GM23248 (cell line): ENCODE measurements around the gene SAMD8. TPM values are rescaled to one million over a fixed set of nuclear protein-coding genes. Genes with fewer than 3 reads are reported as not detected.
A peak's percentile ranks its signal among the peaks of the same experiment; 100 is the strongest.
"Not testable (repeated sequence)": the region's sequence is repeated elsewhere in the genome, so short reads cannot be mapped to it uniquely, and the experiment has no call there.

ENCODE experiments used
- DNase-seq: peaks from one replicate; pipeline ENCODE4 v3.0.0-alpha.2; 2015
- H2AFZ ChIP-seq: fragments of 200-600 bp; sonication (generic); 2 replicates; pipeline ENCODE4 v1.6.1; 2016; ENCODE audit warnings: antibody characterized with exemption
- H3F3A ChIP-seq: fragments of 200-600 bp; sonication (generic); 2 replicates; pipeline ENCODE4 v1.6.1; 2016; ENCODE audit warnings: mild to moderate bottlenecking, antibody characterized with exemption, mixed run types; ENCODE audit not compliant: insufficient read depth
- H3K27ac ChIP-seq: fragments of 200-600 bp; sonication (generic); 2 replicates; pipeline ENCODE4 v1.5.1; 2016; ENCODE audit warnings: mild to moderate bottlenecking
- H3K27me3 ChIP-seq: fragments of 200-600 bp; sonication (generic); replicated peaks from 2 replicates; pipeline ENCODE4 v1.6.1; 2016; ENCODE audit warnings: mild to moderate bottlenecking; ENCODE audit not compliant: insufficient read depth
- H3K36me3 ChIP-seq: fragments of 200-600 bp; sonication (generic); 2 replicates; pipeline ENCODE4 v1.6.1; 2016; ENCODE audit warnings: low read depth, mild to moderate bottlenecking
- H3K4me1 ChIP-seq: fragments of 200-600 bp; sonication (generic); 2 replicates; pipeline ENCODE4 v1.6.1; 2016; ENCODE audit warnings: mild to moderate bottlenecking; ENCODE audit not compliant: insufficient read depth
- H3K4me2 ChIP-seq: fragments of 200-600 bp; sonication (generic); one replicate; pipeline ENCODE4 v1.6.1; 2016; ENCODE audit warnings: mild to moderate bottlenecking; ENCODE audit not compliant: unreplicated experiment
- H3K4me3 ChIP-seq: fragments of 200-600 bp; sonication (generic); 2 replicates; pipeline ENCODE4 v1.5.1; 2016; ENCODE audit warnings: mild to moderate bottlenecking
- H3K79me2 ChIP-seq: fragments of 200-600 bp; sonication (generic); 2 replicates; pipeline ENCODE4 v1.6.1; 2016; ENCODE audit warnings: mild to moderate bottlenecking; ENCODE audit not compliant: insufficient read depth
- H3K9ac ChIP-seq: fragments of 200-600 bp; sonication (generic); 2 replicates; pipeline ENCODE4 v1.6.1; 2016; ENCODE audit warnings: mild to moderate bottlenecking
- H3K9me2 ChIP-seq: fragments of 200-600 bp; sonication (generic); 2 replicates; pipeline ENCODE4 v1.6.1; 2016; ENCODE audit warnings: mixed run types, mild to moderate bottlenecking, moderate library complexity; ENCODE audit not compliant: insufficient read depth
- H3K9me3 ChIP-seq: fragments of 200-600 bp; sonication (generic); one replicate; pipeline ENCODE4 v1.6.1; 2017; ENCODE audit warnings: low read depth
- H4K20me1 ChIP-seq: fragments of 200-600 bp; sonication (generic); 2 replicates; pipeline ENCODE4 v1.6.0; 2016; ENCODE audit not compliant: insufficient read depth
- EZH2 ChIP-seq: fragments of 200-600 bp; sonication (generic); IDR thresholded peaks from 2 replicates; pipeline ENCODE4 v1.6.1; 2018; ENCODE audit warnings: antibody characterized with exemption, mild to moderate bottlenecking; ENCODE audit not compliant: insufficient read depth, poor library complexity, severe bottlenecking
- EZH2phosphoT487 ChIP-seq: fragments of 200-600 bp; sonication (generic); IDR thresholded peaks from 2 replicates; pipeline ENCODE4 v1.6.1; 2018; ENCODE audit warnings: antibody characterized with exemption, moderate library complexity, mild to moderate bottlenecking, low read depth; ENCODE audit not compliant: insufficient read depth
- WGBS, 2 experiments: methylation state at CpG; one replicate each; pipeline ENCODE4 v1.1.6; 2015 to 2017; ENCODE audit warnings: low lambda C conversion rate in 2 of 2, low coverage in 1 of 2; ENCODE audit errors: missing lambda C conversion rate in 2 of 2; 5-methylcytosine and 5-hydroxymethylcytosine counted together
- in situ Hi-C: fragments of 300-500 bp; cut with MboI; formaldehyde crosslinking; loops from 2 replicates; pipeline ENCODE4 v1.15.0; 2020
- polyA plus RNA-seq: library from polyadenylated mRNA; unstranded; fragments of >200 nt; fragmentation: Nextera tagmentation; extraction: Ambion mirVana; gene quantifications from 2 replicates; pipeline ENCODE4 v1.2.1, GENCODE V29; 2016
- total RNA-seq: library from RNA; depleted of rRNA; stranded (reverse); fragments of >200 nt; shearing (Covaris generic); gene quantifications from 2 replicates; pipeline ENCODE4 v1.2.3, GENCODE V29; 2014

Gene SAMD8
- total and polyA plus RNA-seq, 2 experiments from 2014 or later, result 16.9 to 30.5 TPM

GRCh38 chr10:75189266-75190096 lies 78.0 kb downstream of the SAMD8 start:
- in situ Hi-C loops, result loop anchor here (5.0 kb wide), 1 partner anchor 43 kb away; no protein-coding TSS in a partner anchor
- H3K27ac ChIP-seq, result no peak overlapping the region
- H3K79me2 ChIP-seq, result 0 out of 2 replicates have a peak, but pooled peaks cover 4% of the 10 kb centered on the region
- no peak overlapping the region for H3K4me3 ChIP-seq
- no peak overlapping the region for H2AFZ ChIP-seq
- H3K9ac ChIP-seq, result no peak overlapping the region
- DNase-seq, result no peak
- H3K9me3 ChIP-seq, result no peaks in the 10 kb centered on the region
- TF ChIP-seq EZH2, result no peak
- no peak for TF ChIP-seq EZH2phosphoT487
- H3K9me2 ChIP-seq, result no peaks in the 10 kb centered on the region
- H4K20me1 ChIP-seq, result no peaks in the 10 kb centered on the region
- H3F3A ChIP-seq, result peaks cover 20% of the 10 kb centered on the region; the same call in 1 of the 2 replicates
- H3K4me1 ChIP-seq, result peaks cover 16% of the 10 kb centered on the region
- H3K27me3 ChIP-seq, result no peaks in the 10 kb centered on the region
- H3K4me2 ChIP-seq, result no peak overlapping the region
- H3K36me3 ChIP-seq, result no peaks in the 10 kb centered on the region
- WGBS, 2 experiments, result 93 to 95% methylated on average over 11 to 12 of the region's 12 CpGs

- H3K4me1 ChIP-seq, result peaks cover 29% of the 10 kb centered on the region
- H3K27me3 ChIP-seq, result no peaks in the 10 kb centered on the region
- no peaks in the 10 kb centered on the region for H4K20me1 ChIP-seq
- H3K27ac ChIP-seq, result peak overlapping the region; percentile 78
- 23 to 25% methylated on average over 10 of the region's 10 CpGs for WGBS, 2 experiments
- H3K9me3 ChIP-seq, result no peaks in the 10 kb centered on the region
- peak overlapping the region; percentile 25 for H3K4me3 ChIP-seq
- H3F3A ChIP-seq, result peaks cover 25% of the 10 kb centered on the region; the same call in 1 of the 2 replicates
- peak overlapping the region; percentile 61 for H3K9ac ChIP-seq
- TF ChIP-seq EZH2, result no peak
- no peak for TF ChIP-seq EZH2phosphoT487
- peak; percentile 95 for DNase-seq
- 0 out of 2 replicates have a peak, but pooled peaks cover 4% of the 10 kb centered on the region for H3K79me2 ChIP-seq
- H3K9me2 ChIP-seq, result no peaks in the 10 kb centered on the region
- in situ Hi-C loops, result no loop called here
- H3K4me2 ChIP-seq, result peak overlapping the region; percentile 58
- peak overlapping the region; percentile 20; the same call in 1 of the 2 replicates for H2AFZ ChIP-seq
- H3K36me3 ChIP-seq, result no peaks in the 10 kb centered on the region
These were observed 80.5 kb downstream of the SAMD8 start for GRCh38 chr10:75191821-75192568.

- H4K20me1 ChIP-seq, DNase-seq, H3K9me3 ChIP-seq, H3K9ac ChIP-seq, H3K4me3 ChIP-seq, H3K4me2 ChIP-seq, in situ Hi-C loops, H3K27me3 ChIP-seq, H3K36me3 ChIP-seq, H3K79me2 ChIP-seq, H3K9me2 ChIP-seq, H2AFZ ChIP-seq: not testable (repeated sequence)
- peaks cover 21% of the 10 kb centered on the region; the same call in 1 of the 2 replicates for H3F3A ChIP-seq
- WGBS, 2 experiments, result 96 to 98% methylated on average over 4 of the region's 4 CpGs
- H3K4me1 ChIP-seq, result peaks cover 29% of the 10 kb centered on the region
- peak overlapping the region; percentile 36 for H3K27ac ChIP-seq
These were observed 83.2 kb downstream of the SAMD8 start for GRCh38 chr10:75194625-75195024.

- Histone ChIP-seq H3K9me2 (no peaks in the 10 kb centered on the region), H3K27me3 (no peaks in the 10 kb centered on the region), H3K9me3 (no peaks in the 10 kb centered on the region), H3K4me3 (no peak overlapping the region), H3K36me3 (no peaks in the 10 kb centered on the region), H2AFZ (no peak overlapping the region), H3F3A (peaks cover 21% of the 10 kb centered on the region; the same call in 1 of the 2 replicates), H3K27ac (peak overlapping the region; percentile 36), H3K4me2 (peak overlapping the region; percentile 28), H3K9ac (no peak overlapping the region), H3K79me2 (0 out of 2 replicates have a peak, but pooled peaks cover 4% of the 10 kb centered on the region), H3K4me1 (peaks cover 29% of the 10 kb centered on the region), H4K20me1 (no peaks in the 10 kb centered on the region)
- in situ Hi-C loops, result no loop called here
- 84 to 88% methylated on average over 6 of the region's 6 CpGs for WGBS, 2 experiments
- peak; percentile 82 for DNase-seq
- no peak for TF ChIP-seq EZH2
- no peak for TF ChIP-seq EZH2phosphoT487
These were observed 83.7 kb downstream of the SAMD8 start for GRCh38 chr10:75195035-75195763.
